HG03521 (cell line): ENCODE measurements around the gene TTC39B.
"Not testable (repeated sequence)": the region's sequence is repeated elsewhere in the genome, so short reads cannot be mapped to it uniquely, and the experiment has no call there.

Experiments used
- ATAC-seq: cut with Tn5 transposase; IDR thresholded peaks from one replicate; pipeline ENCODE4 v1.9.1; 2021; ENCODE audit warnings: mild to moderate bottlenecking, moderate library complexity; ENCODE audit not compliant: unreplicated experiment

Gene TTC39B

DNA sequence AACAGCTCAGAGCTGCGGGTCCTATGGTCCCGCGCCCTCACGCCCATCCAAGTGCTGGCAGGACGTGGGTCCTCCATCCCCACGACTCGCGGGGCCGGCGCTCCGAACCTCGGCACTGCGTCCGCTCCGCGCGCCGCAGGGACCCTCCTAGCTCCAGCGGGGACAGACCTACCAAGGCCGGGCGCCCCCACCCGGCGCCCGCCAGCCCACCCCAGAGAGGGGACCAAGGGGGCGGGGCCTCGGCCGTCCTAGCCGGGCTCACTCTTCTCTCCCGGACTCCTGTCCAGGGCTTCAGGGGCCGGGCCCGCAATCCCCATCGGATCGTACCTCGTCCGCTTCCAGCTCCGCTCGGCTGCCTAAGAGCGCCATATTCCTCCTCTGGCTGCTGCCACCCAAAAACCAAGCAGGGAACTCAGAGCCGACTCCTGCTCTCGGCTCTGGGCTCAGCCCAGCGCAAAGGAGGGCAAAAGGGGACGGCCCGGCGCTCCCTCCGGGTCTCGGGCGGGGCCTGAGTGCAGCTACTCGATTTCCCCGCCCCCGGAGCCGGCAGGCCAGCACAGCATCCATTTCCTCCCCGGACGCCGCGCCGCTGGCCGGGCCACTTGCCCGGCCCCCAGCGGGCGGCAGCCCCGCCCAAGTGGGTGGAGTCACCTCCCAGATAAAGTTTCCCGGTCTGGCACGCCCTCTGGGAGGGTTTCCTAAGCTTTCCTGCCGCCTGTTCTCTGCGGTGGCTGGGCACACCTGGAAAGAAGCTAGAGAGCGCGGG lies at the start of gene TTC39B:
TTC39B (minus strand) TSS at position 460 of the 766 bp plus-strand sequence; CDS start at position 369, 91 bp downstream.
- ATAC-seq, result peak; percentile 91

DNA sequence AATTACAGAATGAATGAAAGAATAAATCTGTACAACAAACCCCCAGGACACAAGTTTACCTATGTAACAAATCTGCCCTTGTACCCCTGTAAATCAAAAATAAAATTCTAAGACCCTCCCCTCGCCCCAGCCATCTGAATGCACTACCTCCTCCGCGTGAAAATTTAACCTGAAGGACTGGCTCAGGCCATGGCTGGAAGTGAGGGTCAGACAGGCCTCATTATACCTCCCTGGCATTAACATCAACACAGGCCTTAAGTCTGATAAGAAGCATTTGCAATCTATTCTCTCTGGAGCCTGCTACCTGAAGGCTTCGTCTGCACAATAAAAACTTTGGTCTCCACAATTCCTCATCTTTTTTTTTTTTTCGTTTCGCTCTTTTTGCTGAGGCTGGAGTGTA lies 48.7 kb upstream of the TTC39B start:
- no peak for ATAC-seq

DNA sequence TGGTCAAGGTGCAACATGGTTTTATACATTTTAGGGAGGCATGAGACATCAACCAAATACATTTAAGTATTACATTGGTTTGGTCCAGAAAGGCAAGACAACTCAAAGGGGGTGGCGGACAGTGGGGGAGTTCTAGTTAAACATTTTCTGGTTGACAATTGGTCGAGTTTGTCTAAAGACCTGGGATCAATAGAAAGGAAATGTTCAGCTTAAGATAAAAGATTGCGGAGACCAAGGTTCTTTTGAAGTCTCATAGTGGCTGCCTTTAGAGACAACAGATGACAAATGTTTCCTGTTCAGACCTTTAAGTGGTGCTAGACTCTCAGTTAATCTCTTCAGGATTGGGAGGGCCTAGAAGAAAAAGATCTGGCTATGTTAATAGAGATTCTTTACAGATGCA lies 47.7 kb upstream of the TTC39B start:
- no peak for ATAC-seq

DNA sequence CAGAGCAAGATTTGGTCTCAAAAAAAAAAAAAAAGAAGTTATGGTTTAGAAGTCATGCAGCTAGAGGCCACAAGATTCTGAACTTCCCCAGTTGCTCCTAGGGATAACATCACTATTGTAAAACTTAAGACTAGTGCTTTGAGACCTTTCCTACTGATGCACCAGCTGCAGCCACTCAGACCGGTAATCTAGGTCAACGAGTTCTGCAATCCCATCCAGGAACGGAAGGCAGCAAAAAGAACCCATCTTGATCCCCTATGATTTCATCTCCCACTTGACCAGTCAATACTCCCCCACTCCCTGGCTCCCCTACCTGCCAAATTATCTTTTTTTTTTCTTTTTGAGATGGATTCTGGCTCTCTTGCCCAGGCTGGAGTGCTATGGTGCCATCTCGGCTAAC lies 46.9 kb upstream of the TTC39B start:
- no peak for ATAC-seq

DNA sequence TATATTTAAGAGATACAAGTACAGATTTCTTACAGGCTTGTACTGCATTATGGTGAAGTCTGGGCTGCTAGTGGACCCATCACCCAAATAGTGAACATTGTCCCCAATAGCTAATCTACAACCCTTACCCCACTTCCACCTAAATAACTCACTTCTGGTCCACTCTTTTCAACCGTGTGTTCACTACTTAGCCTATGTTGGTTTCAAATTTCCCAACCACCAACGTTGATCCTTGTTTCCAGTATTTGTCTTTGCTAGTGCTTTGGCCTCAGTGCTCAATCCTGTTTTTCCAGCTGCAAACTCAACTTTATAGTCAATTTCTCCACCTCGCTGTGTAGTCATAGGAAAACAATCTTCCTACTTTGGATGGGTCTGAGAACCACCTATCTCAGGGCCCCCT lies 45.3 kb upstream of the TTC39B start:
- ATAC-seq, result no peak

DNA sequence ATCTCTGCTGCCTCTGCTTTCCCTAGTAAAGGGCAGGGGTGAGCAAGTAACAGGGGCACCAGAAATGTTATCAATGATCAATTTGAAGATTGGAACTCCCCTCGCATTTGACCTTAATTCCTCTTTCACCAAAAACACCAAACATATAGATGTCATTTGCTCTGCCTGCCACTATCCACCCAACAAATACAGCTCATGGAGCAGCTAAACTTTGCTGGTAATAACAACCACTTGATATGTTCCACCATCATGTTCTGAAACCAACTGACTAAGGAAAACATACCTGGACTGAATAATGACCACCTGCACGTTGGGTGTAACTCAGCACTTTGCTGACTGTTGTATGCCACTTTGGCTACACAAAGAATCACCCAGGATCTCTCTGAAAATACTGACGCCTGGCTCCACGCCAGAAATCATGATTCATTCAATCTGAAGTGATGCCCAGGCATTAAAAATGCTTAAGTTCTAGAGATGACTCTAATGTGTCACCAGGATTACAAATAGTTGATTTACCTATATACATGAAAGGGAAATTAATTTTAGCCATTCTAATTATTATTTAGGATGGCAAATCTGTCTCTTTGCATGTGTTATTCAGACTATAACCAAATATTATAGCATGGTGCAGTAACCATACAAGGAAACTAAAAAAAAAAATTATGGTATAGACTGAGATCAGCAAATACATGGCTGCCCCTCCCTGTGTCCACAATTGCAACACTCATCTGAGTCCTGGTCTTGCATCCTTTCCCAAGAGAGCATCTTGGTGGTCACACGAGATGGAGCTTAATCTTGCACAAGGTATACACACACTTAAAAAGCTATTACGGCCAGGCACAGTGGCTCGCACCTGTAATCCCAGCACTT lies 43.1 kb upstream of the TTC39B start:
- no peak for ATAC-seq

DNA sequence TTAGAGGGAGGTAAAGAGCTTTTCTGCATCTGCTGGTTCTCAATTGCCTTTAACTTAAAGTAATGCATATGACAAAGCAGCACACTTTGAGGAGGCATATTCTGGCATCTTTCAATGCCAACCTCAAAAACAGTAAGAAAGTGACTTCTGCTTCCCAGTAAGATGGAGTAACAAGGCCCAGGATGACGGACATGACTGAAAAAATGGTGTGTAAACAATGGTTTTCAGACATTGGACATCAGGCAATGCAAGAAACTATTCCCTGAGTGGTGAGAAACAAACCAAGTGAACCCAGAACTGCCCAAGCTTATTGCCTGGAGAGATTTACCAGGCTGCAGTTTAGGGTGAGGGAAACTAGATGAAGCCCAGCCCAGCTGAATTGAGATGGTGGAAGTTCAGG lies 39.8 kb upstream of the TTC39B start:
- ATAC-seq, result no peak

DNA sequence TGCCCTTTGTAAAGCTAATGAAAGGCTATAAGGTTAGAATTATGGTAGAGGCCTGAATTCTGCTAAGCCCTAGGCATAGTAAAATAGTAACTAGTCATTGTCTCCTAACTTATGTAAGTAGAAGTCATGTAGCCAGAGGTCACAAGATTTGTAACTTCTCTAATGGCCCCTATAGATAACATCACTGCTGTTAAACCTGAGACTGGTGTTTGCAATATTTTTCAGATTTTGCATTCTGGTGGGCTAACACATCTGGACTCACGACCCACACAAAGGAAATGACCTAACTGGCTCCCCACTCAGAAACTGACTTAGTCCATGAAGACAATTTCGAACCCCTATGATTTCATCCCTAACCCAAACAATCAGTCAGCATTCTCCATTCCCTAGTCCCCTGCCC lies 37.2 kb upstream of the TTC39B start:
- ATAC-seq, result no peak

DNA sequence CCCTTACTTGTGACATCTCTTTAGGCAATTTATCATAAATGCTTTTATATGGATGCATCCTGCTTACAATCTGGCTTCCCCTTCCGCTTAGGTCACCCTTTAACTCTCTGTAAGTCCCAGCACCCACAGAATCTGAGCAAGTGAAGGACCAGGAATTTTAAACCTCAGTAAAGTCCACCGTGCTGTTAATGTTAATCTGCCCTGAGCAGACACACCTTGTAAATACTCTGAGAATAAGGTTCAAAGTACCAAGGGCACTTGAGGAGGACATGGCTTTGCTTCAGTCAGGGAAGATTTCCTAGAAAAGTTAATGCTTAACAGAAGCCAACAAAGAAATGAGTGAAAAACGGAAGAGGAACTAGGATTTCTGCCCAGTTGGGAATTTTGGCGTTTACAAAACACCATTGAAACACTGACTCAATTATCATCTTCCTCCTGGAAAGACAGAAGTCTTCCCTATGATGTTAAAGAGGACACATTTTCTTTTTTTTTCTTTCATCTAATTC lies 26.4 kb upstream of the TTC39B start:
- ATAC-seq, result no peak

DNA sequence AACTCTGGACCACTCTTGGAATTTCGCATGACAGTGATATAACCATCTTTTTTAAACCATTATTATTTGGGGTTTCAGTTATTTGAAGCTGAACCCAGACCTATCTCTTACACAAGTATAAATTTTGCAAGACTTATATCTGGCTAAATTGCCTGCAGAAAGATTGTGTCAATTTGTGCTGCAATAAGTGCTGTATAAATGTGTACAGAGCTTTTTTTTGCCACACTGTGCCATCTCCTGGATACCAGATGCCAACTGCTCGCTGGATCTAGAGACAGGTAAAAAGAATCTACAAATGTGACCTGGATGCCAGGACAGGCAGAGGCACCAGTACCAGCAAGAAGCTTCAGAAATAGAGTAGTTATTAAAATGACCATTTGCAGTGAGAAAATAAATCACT lies 25.9 kb upstream of the TTC39B start:
- ATAC-seq, result no peak

DNA sequence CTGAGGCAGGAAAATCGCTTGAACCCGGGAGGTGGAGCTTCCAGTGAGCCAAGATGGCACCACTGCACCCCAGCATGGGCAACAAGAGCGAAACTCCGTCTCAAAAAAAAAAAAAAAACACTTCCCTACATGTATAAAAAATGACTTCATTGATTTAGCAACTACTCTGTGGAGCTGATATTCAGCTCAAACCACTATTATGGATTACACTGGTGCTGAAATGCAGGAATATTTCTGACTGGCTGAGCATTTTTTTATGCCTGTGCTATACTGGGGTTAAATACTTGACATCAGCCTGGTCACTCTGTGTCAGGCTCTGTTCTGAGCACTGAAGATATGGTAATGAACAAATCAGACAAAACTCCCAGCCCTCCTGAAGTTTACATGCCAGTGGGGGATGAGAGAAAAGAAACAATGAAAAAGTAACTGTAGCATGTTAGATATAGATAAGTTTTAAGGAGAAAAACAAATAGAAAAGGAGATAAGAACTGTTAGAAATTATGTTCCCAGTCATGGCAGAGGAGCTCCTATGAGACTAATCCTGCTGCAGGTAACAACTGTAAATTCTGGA lies 22.6 kb upstream of the TTC39B start:
- ATAC-seq, result no peak

DNA sequence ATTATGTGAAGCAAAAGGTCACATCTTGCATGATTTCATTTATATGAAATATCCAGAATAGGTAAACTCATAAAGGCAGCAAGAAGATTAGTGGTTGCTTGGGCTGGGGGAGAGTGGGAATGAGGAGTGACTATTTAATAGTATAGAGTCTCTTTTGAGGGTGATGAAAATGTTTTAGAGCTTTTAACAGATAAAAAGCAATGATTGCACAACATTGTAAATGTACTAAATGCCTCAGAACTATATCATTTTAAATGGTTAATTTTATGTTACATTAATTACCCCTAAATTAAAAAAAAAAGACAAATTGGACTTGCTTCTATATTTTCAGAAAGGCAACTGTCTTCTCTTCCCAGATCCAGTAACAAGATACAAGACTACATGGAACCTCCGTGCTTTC lies 21.9 kb upstream of the TTC39B start:
- no peak for ATAC-seq

DNA sequence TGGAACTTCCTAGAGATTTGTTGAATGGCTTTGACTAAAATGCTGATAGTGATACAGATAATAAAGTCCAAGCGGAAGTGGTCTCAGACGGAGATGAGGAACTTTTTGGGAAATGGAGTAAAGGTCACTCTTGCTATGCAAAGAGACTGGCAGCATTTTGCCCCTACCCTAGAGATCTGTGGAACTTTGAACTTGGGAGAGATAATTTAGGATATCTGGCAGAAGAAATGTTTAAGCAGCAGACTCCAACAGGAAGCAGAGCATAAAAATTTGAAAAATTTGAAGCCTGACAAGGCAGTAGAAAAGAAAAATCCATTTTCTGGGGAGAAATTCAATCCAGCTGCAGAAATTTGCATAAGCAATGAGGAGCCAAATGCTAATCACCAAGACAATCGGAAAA lies 15.7 kb upstream of the TTC39B start:
- not testable (repeated sequence) for ATAC-seq

DNA sequence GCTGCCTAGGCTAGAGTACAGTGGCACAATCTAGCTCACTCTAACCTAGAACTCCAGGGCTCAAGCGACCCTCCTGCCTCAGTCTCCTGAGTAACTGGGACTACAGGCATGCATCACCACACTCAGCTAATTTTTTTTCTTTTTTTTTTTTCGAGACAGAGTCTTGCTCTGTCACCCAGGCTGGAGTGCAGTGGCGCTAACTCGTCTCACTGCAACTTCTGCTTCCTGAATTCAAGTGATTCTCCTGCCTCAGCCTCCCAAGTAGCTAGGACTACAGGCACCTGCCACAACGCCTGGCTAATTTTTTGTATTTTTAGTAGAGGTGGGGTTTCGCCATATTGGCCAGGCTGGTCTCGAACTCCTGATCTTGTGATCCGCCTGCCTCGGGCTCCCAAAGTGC lies 12.6 kb upstream of the TTC39B start:
- not testable (repeated sequence) for ATAC-seq

DNA sequence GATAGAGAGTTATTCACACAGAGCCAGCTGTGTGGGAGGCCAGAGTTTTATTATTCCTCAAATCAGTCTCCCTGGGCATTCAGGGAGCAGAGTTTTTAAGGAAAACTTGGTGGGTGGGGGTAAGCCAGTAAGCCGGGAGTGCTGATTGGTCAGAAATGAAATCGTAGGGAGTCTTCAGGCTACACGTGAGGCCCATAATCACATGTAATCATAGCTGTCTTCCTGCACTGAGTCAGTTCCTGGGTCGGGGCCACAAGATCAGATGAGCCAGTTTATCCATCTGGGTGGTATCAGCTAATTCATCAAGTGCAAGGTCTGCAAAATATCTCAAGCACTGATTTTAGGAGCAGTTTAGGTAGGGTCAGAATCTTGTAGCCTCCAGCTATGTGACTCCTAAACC lies 10.8 kb upstream of the TTC39B start:
- no peak for ATAC-seq

DNA sequence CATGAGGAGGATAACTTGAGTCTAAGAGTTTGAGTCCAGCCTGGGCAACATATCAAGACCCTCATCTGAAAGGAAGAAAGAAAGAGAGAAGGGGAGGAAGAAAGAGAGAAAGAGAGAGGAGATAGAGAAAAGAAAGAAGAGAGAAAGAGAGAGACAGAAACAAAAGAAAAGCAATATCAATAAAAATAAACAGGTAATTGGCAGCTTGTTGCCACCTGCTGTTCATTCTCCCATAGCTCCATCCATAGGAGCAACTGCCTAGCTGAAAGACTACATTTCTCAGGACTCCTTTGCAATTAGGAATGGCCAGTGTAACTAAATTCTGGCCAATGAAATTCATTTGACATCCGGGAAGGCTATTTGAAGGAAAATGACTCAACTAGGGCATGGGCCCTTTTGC lies 4.6 kb upstream of the TTC39B start:
- no peak for ATAC-seq

DNA sequence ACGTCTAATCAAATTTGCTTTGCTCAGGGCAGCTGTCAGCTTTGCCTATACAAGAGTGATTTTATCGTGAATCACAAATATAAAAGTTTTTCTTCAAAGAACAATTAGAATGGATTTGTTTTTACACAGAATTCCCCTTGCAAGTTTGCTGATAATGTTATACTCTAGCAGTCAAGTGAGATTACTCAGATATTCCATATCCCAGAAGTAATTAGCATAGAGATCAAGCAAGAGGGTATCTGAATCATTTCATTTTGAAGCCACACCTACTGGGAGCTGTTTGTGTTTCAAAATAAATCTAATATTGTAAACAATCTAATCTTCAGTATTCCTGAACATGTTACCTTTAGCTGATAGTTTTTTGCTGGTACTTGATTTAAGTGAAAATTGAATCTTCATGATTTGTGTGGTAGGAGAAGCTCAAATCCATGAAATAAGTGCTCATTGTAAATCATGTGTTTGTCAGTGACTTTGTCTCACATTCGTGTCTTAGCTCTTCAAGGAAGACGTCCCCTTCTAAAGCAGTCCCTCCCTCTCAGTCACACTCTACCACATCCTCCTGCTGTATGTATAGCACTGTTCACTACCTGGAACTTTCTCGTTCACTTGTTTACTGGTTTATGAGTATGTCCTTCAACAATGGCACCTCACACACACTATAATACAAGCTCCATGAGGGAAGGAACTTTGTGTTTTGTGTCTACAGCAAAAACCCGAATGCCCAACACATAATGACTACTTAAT lies 3.3 kb upstream of the TTC39B start:
- ATAC-seq, result no peak

DNA sequence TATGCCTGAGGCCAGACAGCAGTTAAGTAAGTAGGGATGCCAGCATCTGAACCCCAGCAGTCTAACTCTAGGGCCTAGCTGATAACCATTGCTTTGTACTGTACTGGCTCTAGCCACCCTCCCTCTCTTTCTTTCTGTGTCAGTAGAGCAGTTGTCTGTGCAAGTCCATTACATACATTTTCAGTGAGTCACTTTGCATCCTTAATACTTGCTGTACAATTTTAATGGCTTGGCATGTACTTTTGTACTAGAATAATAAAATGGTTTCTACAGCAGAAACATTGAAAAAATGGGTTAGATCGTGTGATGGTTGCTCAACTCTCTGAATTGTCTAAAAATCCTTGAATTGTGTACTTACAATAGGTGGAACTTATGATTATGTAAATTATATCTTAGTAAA lies 1.5 kb upstream of the TTC39B start:
- no peak for ATAC-seq

DNA sequence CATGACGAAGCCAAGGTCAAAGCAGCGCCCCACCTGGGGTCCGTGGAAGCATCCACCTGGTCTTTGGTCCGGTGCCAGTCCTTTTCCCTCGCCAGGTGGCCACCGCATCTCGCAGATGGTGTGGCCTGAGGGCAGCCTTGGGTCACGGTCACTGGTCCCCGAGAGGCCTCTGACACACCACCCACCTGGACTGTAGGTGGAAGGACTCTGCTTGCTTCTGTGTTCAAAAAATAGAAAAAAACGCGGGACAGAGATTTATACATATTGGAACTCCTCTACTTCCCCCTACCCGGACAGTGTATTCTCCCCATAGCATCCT lies 466 bp upstream of the TTC39B start:
- ATAC-seq, result peak; percentile 5

DNA sequence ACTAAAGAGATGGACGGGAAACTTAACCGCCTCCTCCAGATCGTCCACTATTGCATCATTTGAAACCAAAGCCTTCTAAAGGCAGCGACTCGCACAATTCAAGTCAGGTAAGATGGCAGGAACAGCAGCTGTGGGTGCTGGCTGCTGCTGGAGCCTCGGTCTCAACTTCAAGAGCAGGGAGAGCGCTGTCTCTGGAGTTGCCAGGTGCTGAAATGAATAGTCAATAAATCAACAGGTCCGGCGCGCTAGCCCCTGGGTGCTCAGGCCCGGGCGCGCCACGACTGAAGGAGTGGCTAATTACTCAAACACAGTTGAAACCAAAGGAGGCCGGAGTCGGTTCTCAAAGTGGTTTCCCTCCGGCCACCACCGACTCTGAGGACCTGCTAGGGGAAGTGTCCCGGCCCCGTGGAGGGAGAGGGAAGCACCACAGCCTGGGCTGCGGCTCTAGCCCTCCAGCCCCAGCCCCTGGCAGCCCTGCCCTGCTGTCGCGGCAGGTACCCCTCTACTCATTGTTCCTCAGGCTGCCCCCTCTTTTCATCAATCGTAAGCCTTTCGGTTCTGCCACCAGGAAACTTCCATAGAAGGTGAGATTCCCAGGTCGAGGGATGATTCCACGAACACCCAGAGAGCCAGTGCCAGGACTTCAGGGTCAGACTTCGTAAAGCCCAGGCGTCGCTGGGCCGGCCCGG lies 804 bp downstream of the TTC39B start:
- ATAC-seq, result no peak

DNA sequence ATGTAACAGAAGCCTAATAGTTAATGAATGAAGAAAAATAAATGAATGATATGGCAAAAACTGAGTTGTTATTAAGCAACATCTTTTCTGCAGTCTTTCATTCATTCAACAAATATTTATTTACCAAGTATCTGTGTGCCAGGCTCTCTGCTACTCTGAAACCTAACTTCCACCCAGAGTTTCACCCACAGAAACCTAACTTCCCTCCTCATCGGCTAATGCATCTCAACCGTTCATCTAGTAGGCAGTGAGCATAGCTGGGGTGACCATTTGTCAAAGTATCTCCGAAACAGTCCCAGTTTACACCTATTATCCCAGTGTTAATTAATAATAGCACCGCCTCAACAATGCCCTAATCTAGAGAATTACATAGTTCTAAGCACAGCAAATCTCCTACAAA lies 1.5 kb downstream of the TTC39B start:
- no peak for ATAC-seq
